ENCODE results near the gene TFR2. TPM values are rescaled to one million over a fixed set of nuclear protein-coding genes. Genes with fewer than 3 reads are reported as not detected.

Gene TFR2
- polyA plus RNA-seq, 1 experiment, result 0.49 TPM

DNA sequence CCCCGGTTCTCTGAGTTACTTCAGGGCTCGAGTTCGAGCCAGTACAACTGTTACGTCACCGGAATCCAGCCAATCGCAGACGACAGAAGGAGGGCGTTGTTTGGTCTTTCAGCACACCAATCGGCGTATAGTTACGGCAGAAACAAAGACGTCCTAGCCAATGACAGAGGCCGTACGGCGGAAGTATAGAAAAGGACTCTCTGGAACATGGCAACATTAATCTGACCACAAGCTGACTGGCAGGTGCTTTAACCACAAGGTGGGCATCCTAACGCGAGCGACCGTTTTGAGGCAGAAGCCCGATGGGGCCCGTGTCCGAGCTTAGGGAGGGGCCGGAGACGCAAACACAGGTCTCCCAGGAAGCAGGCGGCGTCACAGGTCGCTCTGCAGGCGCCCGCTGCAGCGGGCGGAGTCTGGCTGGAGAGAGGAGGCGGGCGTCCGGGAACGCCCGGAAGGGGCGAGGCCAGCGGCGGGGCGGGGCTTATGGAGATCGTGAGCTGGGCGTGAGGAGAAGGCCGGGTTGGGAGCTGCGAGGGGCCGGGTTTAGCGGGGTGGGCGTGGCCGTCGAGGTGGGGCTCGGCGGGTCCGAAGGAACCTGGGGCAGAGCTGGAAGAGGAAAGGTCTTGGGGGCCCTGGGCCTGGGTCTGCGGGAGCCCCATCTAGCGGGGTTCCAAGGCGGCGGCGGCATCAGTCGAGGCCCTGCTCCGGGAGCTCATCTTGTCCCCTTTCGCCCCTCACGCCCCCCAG lies 29.2 kb downstream of the TFR2 start, which contains the start of gene MOSPD3:
TSS of gene MOSPD3 (plus strand) at position 558 of the 747 bp plus-strand sequence. CDS start 252 bp downstream, outside the sequence.
- H3K27me3 ChIP-seq (ENCODE audit: control insufficient read depth, insufficient read depth, low read length), result no peaks in the 10 kb centered on the region
- peak; percentile 98 for DNase-seq (ENCODE audit: low read depth)
- peaks cover 8% of the 10 kb centered on the region for H3K36me3 ChIP-seq (ENCODE audit: control insufficient read depth, insufficient read depth, low read length)
- H3K4me3 ChIP-seq (ENCODE audit: low read depth, low read length), result peak within 1 kb of the TSS; percentile 83
- ChIA-PET POLR2A (interaction anchor here (0.7 to 1.3 kb wide), 5 partner anchors 9 to 278 kb away, joined by 3 to 9 read pairs (median 4); partner anchors contain the start of gene UFSP1), CTCF (interaction anchor here (0.6 to 2.9 kb wide), 11 partner anchors 10 to 240 kb away, joined by 3 to 16 read pairs (median 4); partner anchors contain the start of genes PCOLCE, POP7 and SLC12A9)
- TF ChIP-seq, protein P1, sequence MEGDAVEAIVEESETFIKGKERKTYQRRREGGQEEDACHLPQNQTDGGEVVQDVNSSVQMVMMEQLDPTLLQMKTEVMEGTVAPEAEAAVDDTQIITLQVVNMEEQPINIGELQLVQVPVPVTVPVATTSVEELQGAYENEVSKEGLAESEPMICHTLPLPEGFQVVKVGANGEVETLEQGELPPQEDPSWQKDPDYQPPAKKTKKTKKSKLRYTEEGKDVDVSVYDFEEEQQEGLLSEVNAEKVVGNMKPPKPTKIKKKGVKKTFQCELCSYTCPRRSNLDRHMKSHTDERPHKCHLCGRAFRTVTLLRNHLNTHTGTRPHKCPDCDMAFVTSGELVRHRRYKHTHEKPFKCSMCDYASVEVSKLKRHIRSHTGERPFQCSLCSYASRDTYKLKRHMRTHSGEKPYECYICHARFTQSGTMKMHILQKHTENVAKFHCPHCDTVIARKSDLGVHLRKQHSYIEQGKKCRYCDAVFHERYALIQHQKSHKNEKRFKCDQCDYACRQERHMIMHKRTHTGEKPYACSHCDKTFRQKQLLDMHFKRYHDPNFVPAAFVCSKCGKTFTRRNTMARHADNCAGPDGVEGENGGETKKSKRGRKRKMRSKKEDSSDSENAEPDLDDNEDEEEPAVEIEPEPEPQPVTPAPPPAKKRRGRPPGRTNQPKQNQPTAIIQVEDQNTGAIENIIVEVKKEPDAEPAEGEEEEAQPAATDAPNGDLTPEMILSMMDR (IDR thresholded peaks at IDR 0.05; ENCODE audit: insufficient read depth, low read depth, low read length), result no peak

DNA sequence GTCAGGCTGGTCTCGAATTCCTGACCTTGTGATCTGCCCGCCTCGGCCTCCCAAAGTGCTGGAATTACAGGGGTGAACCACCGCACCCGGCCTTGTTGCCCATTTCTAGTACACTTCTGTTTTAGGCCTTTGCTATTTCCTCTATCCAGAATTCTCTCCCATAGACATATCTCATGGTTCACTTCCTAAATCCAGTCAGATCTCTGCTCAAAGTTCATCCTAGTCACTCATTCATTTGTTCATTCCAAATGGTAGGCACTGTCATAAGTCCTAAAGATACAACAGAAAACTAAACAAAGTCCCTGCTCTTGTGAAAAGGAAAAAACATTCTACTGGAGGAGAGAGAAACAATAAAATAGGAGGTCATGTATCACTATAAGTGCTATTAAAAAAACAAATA lies 31.4 kb downstream of the TFR2 start:
- TF ChIP-seq, protein P1 (IDR thresholded peaks at IDR 0.05; ENCODE audit: insufficient read depth, low read depth, low read length), result no peak
- Histone ChIP-seq H3K36me3 (ENCODE audit: control insufficient read depth, insufficient read depth, low read length) (peaks cover 21% of the 10 kb centered on the region), H3K27me3 (ENCODE audit: control insufficient read depth, insufficient read depth, low read length) (no peaks in the 10 kb centered on the region), H3K4me3 (ENCODE audit: low read depth, low read length) (no peak overlapping the region)
- ChIA-PET CTCF (no interaction called here), POLR2A (no interaction called here)
- DNase-seq (ENCODE audit: low read depth), result no peak

DNA sequence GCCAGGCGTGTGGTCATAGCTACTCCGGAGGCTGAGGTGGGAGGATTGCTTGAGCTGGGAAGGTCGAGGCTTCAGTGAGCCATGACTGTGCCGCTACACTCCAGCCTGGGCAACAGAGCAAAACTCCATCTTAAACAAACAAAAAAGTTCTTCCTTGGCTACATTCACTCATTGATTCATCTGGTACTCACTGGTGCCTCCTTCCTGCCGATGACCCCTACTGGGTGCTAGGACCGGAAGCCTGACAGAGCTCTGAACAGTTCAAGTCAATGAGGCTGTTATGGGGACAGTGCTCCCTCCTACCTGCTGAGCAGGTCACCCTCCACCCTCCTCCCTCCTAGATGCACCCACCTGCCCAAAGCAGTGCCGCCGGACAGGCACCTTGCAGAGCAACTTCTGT lies 34.2 kb downstream of the TFR2 start:
- ChIA-PET POLR2A (no interaction called here), CTCF (interaction anchor here (1.7 to 2.2 kb wide), 2 partner anchors 10 to 85 kb away, joined by 3 to 6 read pairs; no protein-coding TSS in a partner anchor)
- H3K27me3 ChIP-seq (ENCODE audit: control insufficient read depth, insufficient read depth, low read length), result no peaks in the 10 kb centered on the region
- TF ChIP-seq, protein P1 (IDR thresholded peaks at IDR 0.05; ENCODE audit: insufficient read depth, low read depth, low read length), result no peak
- DNase-seq (ENCODE audit: low read depth), result no peak
- H3K4me3 ChIP-seq (ENCODE audit: low read depth, low read length), result no peak overlapping the region
- peaks cover 21% of the 10 kb centered on the region for H3K36me3 ChIP-seq (ENCODE audit: control insufficient read depth, insufficient read depth, low read length)

DNA sequence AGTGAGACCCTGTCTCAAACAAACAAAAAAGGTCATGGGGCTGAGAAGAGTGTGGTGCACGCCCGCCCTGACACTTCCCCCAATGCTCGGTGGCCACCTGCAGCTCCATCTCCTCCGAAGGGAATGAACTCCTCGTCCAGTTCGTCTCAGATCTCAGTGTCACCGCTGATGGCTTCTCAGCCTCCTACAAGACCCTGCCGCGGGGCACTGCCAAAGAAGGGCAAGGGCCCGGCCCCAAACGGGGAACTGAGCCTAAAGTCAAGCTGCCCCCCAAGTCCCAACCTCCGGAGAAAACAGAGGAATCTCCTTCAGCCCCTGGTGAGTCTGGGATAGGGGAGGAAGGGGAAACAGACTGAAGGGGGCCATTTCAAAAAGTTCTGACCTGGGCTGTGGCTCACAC lies 35.0 kb downstream of the TFR2 start:
- H3K36me3 ChIP-seq (ENCODE audit: control insufficient read depth, insufficient read depth, low read length), result peaks cover 21% of the 10 kb centered on the region
- no peak overlapping the region for H3K4me3 ChIP-seq (ENCODE audit: low read depth, low read length)
- TF ChIP-seq, protein P1 (IDR thresholded peaks at IDR 0.05; ENCODE audit: insufficient read depth, low read depth, low read length), result no peak
- POLR2A ChIA-PET, result no interaction called here
- no peaks in the 10 kb centered on the region for H3K27me3 ChIP-seq (ENCODE audit: control insufficient read depth, insufficient read depth, low read length)
- CTCF ChIA-PET, result interaction anchor here (1.2 to 2.0 kb wide), 4 partner anchors 10 to 99 kb away, joined by 3 to 12 read pairs (median 4); partner anchors contain the start of gene POP7
- DNase-seq (ENCODE audit: low read depth), result no peak

Data from BJ (cell line).